Activated CD4-positive, alpha-beta T cell treated with anti-CD3 and anti-CD28 coated beads, Interleukin-2, amount 10 ng/mL, durations not matched to agents 7 days and 5 days (primary cell): ENCODE data around the gene ACSM2A. TPM values are rescaled to one million over a fixed set of nuclear protein-coding genes. Genes with fewer than 3 reads are reported as not detected.
"Not testable (repeated sequence)": the region's sequence is repeated elsewhere in the genome, so short reads cannot be mapped to it uniquely, and the experiment has no call there.

Experiments used
- CTCF ChIA-PET: fragments of 350-600 bp; sonication (Branson Sonifier 250); formaldehyde crosslinking; loops from one replicate; lab custom pipeline; 2021; ENCODE audit warnings: antibody characterized with exemption; lab: Charles Lee
- POLR2A ChIA-PET: fragments of 350-600 bp; sonication (Branson Sonifier 250); formaldehyde crosslinking; loops from one replicate; lab custom pipeline; 2021; ENCODE audit warnings: antibody characterized with exemption; lab: Charles Lee
- DNase-seq: peaks from one replicate; pipeline ENCODE4 v3.0.0-alpha.2; 2020
- H3K27ac Mint-ChIP-seq: one replicate; pipeline ENCODE4 v1.8.0; 2021; ENCODE audit warnings: mild to moderate bottlenecking, moderate library complexity, mixed read lengths
- H3K27me3 Mint-ChIP-seq: one replicate; pipeline ENCODE4 v1.8.0; 2021; ENCODE audit warnings: mixed read lengths
- H3K36me3 Mint-ChIP-seq: one replicate; pipeline ENCODE4 v1.8.0; 2021; ENCODE audit warnings: low read depth, mixed read lengths
- H3K4me1 Mint-ChIP-seq: one replicate; pipeline ENCODE4 v1.8.0; 2021; ENCODE audit warnings: mixed read lengths
- H3K4me3 Mint-ChIP-seq: one replicate; pipeline ENCODE4 v1.8.0; 2021; ENCODE audit warnings: mild to moderate bottlenecking, moderate library complexity, mixed read lengths
- H3K9me3 Mint-ChIP-seq: one replicate; pipeline ENCODE4 v1.8.0; 2021; ENCODE audit warnings: mixed read lengths
- total RNA-seq, 2 experiments: library from RNA; stranded (reverse); gene quantifications; one replicate each; pipeline ENCODE4 v1.2.3, GENCODE V29; 2021

ACSM2A gene, protein sequence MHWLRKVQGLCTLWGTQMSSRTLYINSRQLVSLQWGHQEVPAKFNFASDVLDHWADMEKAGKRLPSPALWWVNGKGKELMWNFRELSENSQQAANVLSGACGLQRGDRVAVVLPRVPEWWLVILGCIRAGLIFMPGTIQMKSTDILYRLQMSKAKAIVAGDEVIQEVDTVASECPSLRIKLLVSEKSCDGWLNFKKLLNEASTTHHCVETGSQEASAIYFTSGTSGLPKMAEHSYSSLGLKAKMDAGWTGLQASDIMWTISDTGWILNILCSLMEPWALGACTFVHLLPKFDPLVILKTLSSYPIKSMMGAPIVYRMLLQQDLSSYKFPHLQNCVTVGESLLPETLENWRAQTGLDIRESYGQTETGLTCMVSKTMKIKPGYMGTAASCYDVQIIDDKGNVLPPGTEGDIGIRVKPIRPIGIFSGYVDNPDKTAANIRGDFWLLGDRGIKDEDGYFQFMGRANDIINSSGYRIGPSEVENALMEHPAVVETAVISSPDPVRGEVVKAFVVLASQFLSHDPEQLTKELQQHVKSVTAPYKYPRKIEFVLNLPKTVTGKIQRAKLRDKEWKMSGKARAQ
- total RNA-seq, result not detected

DNA sequence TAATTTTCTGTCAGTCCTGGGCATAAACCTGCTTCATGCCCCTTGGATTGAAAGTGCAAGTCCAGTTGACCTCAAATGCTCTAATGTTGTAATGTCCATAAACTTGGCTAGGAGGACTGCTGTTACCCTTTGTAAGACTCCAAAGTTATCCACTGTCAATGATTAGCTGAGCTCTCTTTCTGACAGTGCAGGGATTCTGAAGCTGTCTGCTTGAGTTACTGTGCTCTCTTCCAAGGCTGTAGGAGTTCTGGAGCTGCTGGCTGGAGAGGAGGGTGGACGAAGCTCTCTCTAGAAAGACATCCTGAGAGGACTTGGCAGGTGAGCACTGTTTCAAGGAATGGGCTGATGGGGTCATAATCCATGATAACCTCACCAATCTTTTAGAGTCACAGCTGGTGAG lies at the start of gene ACSM2A:
TSS of gene ACSM2A (plus strand) at position 158 of the 400 bp plus-strand sequence. CDS start 8,594 bp downstream, outside the sequence.
- H3K36me3 Mint-ChIP-seq, H3K27ac Mint-ChIP-seq, H3K4me3 Mint-ChIP-seq, CTCF ChIA-PET, H3K4me1 Mint-ChIP-seq, H3K9me3 Mint-ChIP-seq, DNase-seq, POLR2A ChIA-PET, H3K27me3 Mint-ChIP-seq: not testable (repeated sequence)

DNA sequence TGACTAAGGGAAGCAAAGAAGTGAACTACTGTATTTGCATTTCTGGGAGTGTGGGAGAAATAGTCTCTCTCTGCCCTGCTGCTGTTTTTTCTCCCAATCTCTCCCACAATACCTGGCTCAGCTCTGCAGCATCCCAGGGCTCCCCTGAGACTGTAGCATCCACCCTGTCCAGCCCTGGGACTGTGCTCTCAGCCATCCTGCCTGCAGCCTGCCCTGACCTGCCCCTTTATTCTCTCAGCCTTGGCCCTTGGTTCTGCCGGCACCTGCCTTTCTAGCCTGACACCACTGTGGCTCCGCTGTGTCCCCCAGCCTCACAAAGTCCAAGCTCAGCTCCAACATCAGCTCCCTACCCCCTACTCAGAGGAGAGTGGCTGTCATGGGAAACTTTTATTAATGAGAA lies 48.7 kb upstream of the ACSM2A start:
- POLR2A ChIA-PET, result no interaction called here
- Mint-ChIP-seq H3K9me3 (no peaks in the 10 kb centered on the region), H3K36me3 (no peaks in the 10 kb centered on the region), H3K4me3 (no peak overlapping the region), H3K4me1 (no peaks in the 10 kb centered on the region), H3K27ac (no peak overlapping the region), H3K27me3 (no peaks in the 10 kb centered on the region)
- no peak for DNase-seq
- CTCF ChIA-PET, result interaction anchor here (1.9 kb wide), 1 partner anchor 17 kb away, joined by 4 read pairs; no protein-coding TSS in a partner anchor

DNA sequence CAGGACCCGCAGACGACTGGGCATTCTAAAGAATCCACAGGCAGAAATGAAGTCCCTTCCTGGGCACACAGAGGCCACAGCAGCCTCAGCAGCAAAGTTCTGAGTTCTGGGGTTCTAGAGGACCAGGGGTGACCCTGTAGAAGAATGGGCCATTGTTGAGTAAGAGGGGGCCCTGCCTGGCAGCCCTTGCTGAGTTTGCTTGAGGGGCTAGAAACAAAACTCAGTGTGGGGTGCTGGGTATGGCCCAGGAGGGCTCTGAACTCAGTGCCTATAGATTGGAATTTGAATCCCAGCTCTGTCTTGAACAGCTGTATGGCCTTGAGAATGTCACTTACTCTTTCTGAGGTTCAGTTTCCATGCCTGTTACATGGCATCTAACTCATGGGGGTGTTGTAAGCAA lies 46.7 kb upstream of the ACSM2A start, which contains the start of gene PDILT:
TSS of gene PDILT (minus strand) at position 101 of the 400 bp plus-strand sequence. CDS start 5,437 bp downstream, outside the sequence.
- DNase-seq, result no peak
- Mint-ChIP-seq H3K27me3 (no peaks in the 10 kb centered on the region), H3K4me1 (no peaks in the 10 kb centered on the region), H3K36me3 (no peaks in the 10 kb centered on the region), H3K4me3 (no peak within 1 kb of the TSS), H3K9me3 (no peaks in the 10 kb centered on the region), H3K27ac (no peak within 1 kb of the TSS)
- CTCF ChIA-PET, result no interaction called here
- POLR2A ChIA-PET, result no interaction called here

DNA sequence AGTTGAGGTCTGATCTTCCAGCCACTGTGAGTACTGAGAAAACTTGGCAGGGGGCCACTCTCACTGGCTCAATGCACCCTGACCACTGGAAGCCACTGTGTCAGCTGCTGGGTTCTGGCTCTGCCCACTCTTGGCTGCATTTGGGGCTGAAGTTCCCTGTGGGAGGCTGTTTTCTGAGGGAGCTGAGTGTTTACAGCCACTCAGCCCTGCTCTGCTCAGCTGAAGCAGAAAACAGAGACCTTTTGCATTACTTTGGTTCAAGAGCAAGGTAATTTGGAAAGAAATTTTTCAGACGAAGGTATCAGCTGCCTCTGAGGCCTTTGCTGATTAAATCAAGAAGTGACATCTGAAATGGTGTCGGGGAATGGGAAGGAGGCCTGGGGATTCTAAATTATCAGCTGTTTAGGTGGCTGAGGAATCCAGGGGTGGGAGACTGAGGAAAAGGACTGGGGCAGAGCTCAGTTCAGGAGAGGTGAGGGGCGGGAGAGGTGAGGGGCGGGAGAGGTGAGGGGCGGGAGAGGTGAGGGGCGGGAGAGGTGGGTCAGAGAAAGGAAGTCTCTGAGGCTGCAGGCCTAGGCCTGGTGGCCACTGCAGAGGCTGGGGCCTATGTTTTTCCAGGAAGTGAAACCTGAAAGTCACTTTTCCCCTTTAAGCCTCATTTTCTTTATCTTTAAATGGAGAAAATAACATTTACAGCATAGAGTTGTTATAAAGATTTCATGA lies 41.8 kb upstream of the ACSM2A start, which contains the start of gene ACSM5:
TSS of gene ACSM5 (plus strand) at position 137 of the 723 bp plus-strand sequence. CDS start 1,951 bp downstream, outside the sequence.
- no peaks in the 10 kb centered on the region for H3K9me3 Mint-ChIP-seq
- no peak for DNase-seq
- H3K27me3 Mint-ChIP-seq, result peaks cover 3% of the 10 kb centered on the region
- no peaks in the 10 kb centered on the region for H3K4me1 Mint-ChIP-seq
- H3K36me3 Mint-ChIP-seq, result no peaks in the 10 kb centered on the region
- POLR2A ChIA-PET, result no interaction called here
- CTCF ChIA-PET, result no interaction called here
- peak within 1 kb of the TSS; percentile 36 for H3K27ac Mint-ChIP-seq
- no peak within 1 kb of the TSS for H3K4me3 Mint-ChIP-seq

DNA sequence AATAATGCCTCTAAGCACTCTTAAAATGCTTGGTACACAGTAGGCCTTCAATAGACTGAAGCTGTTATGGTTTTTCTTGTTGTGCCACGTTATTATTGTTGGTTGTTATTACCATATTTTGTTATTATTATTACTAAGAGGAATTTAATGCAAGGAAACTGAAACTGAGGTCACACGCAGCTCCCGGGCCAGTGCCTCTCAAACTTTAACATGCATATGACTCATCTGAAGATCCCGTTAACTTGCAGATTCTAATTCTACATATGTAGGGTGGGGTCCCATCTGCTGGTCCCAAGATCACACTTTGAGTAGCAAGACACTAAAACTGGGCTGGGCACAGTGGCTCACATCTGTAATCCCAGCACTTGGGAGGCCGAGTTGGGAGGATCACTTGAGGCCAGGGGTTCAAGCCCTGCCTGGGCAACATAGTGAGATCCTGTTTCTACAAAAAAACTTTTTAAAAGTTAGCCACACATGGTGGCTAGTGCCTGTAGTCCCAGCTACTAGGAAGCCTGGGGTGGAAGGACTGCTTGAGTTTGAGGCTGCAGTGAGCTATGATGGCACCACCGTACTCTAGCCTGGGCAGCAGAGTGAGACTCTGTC lies 41.1 kb upstream of the ACSM2A start:
- Mint-ChIP-seq H3K9me3 (no peaks in the 10 kb centered on the region), H3K4me3 (no peak overlapping the region), H3K27ac (no peak overlapping the region), H3K4me1 (no peaks in the 10 kb centered on the region), H3K27me3 (peaks cover 3% of the 10 kb centered on the region), H3K36me3 (no peaks in the 10 kb centered on the region)
- no peak for DNase-seq
- ChIA-PET POLR2A (no interaction called here), CTCF (no interaction called here)

DNA sequence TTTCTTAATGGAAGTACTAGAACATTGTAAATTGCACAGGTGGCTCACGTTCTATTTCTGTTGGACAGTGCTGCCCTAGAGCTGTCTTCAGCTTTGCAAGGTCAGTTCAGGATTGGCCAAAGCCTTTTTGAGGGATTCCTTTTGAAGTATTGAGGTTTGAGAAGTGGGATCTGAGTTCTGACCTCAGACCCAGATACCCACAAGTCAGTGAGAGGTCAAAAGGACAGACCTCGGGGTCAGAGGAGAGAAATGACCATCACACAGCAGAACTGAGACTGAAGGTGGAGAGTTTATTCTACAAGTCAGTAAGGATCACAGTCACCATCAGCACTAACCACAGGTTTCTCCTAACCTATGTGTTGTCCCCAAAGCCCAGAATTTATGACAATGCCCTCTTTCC lies 40.3 kb upstream of the ACSM2A start:
- peaks cover 3% of the 10 kb centered on the region for H3K27me3 Mint-ChIP-seq
- no peaks in the 10 kb centered on the region for H3K9me3 Mint-ChIP-seq
- H3K27ac Mint-ChIP-seq, result no peak overlapping the region
- H3K4me3 Mint-ChIP-seq, result no peak overlapping the region
- H3K4me1 Mint-ChIP-seq, result no peaks in the 10 kb centered on the region
- ChIA-PET POLR2A (no interaction called here), CTCF (no interaction called here)
- no peaks in the 10 kb centered on the region for H3K36me3 Mint-ChIP-seq
- no peak for DNase-seq

DNA sequence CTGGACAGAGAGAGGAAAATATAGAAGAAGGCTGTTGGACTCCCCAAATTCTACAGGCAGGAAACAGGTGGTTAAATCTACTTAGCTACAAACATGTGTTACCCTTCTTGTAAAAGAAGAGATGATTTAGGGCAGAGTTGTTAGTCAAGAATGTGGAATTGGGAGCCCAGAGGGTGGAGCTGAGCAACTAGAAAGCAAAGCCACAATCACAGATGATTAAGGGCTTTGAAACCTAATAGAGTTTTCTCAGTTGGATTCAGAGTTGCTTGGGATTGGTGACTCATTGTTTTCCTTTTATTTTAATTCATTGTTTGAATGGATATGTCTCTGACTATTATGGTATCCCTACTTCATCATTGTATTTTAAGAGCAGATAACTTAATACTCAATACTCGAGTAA lies 35.8 kb upstream of the ACSM2A start:
- no peak overlapping the region for H3K4me3 Mint-ChIP-seq
- no peaks in the 10 kb centered on the region for H3K36me3 Mint-ChIP-seq
- H3K27me3 Mint-ChIP-seq, result peaks cover 7% of the 10 kb centered on the region
- POLR2A ChIA-PET, result no interaction called here
- CTCF ChIA-PET, result no interaction called here
- H3K9me3 Mint-ChIP-seq, result no peaks in the 10 kb centered on the region
- no peak for DNase-seq
- no peak overlapping the region for H3K27ac Mint-ChIP-seq
- H3K4me1 Mint-ChIP-seq, result no peaks in the 10 kb centered on the region

DNA sequence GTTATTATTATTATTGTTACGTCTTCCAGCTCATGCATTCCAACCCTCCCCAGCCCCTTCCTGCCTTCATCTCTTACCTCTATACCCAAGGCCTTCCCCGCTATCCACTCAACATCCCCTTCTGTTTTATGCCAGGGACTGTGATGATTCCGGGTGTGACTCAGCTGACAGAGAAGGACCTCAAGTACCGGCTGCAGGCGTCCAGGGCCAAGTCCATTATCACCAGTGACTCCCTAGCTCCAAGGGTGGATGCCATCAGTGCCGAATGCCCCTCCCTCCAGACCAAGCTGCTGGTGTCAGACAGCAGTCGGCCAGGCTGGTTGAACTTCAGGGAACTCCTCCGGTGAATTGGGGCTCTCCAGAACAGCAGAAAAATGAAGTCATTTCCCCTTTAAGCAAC lies 32.2 kb upstream of the ACSM2A start:
- H3K27ac Mint-ChIP-seq, H3K36me3 Mint-ChIP-seq, POLR2A ChIA-PET, H3K4me1 Mint-ChIP-seq, H3K4me3 Mint-ChIP-seq, DNase-seq, H3K27me3 Mint-ChIP-seq, CTCF ChIA-PET, H3K9me3 Mint-ChIP-seq: not testable (repeated sequence)

DNA sequence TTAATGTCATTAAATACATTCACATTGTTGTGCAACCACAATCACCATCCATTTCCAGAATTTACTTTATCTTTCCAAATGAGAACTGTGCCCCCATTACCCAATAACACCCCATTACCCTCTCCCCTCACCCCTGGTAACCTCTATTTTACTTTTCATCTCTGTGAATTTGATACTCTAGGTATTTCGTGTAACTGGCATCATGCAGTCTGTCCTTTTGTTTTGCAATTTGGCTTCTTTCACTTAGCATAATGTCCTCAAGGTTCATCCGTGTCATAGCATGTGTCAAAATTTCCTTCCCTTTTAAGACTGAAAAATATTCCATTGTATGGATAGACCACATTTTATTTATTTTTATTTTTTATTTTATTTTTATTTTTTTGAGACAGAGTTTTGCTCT lies 29.6 kb upstream of the ACSM2A start:
- H3K36me3 Mint-ChIP-seq, H3K27me3 Mint-ChIP-seq, H3K27ac Mint-ChIP-seq, H3K4me1 Mint-ChIP-seq, DNase-seq, CTCF ChIA-PET, POLR2A ChIA-PET, H3K4me3 Mint-ChIP-seq, H3K9me3 Mint-ChIP-seq: not testable (repeated sequence)

DNA sequence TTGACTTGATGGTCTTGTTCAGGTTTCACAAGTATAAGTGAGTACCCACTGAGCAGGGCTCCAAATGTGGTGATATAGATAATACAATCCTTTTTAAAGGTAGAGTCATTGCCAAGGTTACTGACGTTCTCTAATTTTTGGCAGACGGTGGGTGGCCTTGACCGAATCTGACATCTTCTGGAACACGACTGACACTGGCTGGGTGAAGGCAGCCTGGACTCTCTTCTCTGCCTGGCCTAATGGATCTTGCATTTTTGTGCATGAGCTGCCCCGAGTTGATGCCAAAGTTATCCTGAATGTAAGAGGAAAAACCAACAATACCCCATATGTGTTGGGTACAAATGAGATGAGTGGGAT lies 27.6 kb upstream of the ACSM2A start:
- H3K4me1 Mint-ChIP-seq, H3K4me3 Mint-ChIP-seq, H3K9me3 Mint-ChIP-seq, CTCF ChIA-PET, DNase-seq, H3K27me3 Mint-ChIP-seq, POLR2A ChIA-PET, H3K27ac Mint-ChIP-seq, H3K36me3 Mint-ChIP-seq: not testable (repeated sequence)

DNA sequence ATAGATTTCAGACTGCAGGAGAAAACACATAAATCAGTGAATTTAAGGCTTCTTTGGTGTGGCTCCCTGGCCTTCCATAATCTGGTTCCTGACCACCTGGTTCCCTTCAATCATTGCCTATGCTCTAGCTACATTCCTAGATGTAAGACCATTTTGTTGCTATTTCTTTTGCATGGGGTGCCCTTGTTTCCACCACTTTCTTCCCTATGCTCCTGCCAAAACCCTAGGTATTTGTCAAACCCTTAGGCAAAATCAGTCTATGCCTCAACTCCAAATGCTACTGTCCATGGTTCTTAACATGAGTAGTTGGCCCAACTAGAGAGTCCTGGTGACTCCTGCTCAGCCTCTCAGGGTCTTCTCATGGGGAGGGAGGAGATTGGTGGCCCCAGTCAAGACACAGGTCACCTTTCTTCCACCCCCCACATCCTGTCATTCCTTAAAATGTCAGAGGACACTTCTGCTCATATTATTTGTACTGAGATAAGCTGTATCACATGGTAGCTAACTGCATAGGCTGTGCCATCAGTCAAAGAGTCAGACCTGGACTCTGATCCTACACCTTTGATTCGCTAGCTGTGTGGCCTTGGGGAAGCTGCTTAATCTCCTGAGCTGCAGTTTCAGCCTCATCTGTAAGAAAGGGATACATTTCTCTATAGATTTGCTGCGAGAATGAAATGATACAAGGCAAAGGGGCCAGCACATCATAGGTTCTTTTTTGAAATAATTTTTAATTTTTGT lies 27.0 kb upstream of the ACSM2A start:
- no peaks in the 10 kb centered on the region for H3K4me1 Mint-ChIP-seq
- POLR2A ChIA-PET, result no interaction called here
- H3K9me3 Mint-ChIP-seq, result no peaks in the 10 kb centered on the region
- no peak overlapping the region for H3K27ac Mint-ChIP-seq
- H3K36me3 Mint-ChIP-seq, result no peaks in the 10 kb centered on the region
- H3K27me3 Mint-ChIP-seq, result no peaks in the 10 kb centered on the region
- CTCF ChIA-PET, result no interaction called here
- no peak overlapping the region for H3K4me3 Mint-ChIP-seq
- DNase-seq, result no peak

DNA sequence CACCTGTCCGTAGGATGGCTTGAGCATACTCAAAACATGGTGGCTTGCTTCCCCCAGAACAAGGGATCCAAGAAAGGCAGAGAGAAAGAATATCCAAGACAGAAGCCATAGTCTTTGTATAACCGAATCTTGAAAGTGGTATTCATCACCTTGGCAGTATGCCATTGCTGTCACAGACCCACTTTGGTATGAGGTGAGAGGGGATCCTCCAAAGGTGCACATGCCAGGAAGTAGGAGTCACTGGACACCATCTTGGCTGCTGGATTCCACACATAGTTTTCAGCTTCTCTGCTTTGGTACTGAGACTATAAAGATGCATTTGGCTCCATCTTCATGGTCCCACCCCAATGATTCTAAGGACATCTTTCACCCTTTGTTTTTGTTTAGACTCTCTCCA lies 23.9 kb upstream of the ACSM2A start:
- H3K36me3 Mint-ChIP-seq, H3K4me3 Mint-ChIP-seq, H3K27ac Mint-ChIP-seq, H3K4me1 Mint-ChIP-seq, H3K27me3 Mint-ChIP-seq, H3K9me3 Mint-ChIP-seq, CTCF ChIA-PET, POLR2A ChIA-PET, DNase-seq: not testable (repeated sequence)
